ENCODE measurements around the gene CALHM2.

DNA sequence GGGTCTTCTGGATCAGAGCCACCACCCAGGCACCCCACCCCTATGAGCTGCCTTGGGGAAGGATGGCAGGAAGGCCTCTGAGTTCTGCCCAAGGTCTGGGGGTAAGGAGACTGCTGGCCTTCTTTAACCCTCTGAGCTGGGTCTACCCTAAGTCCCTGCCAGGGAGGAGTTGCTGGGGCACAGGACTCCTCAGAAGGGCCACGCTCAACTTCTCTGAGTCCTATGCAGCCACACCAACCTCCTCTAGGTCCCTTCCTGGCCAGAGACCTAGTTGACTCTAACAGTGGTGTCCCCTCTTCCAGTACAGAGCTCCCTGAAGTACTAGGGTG lies 38.8 kb upstream of the CALHM2 start:
- TF ChIP-seq RAD21 (conservative IDR thresholded peaks at IDR 0.05 in 1 of 2, IDR thresholded peaks at IDR 0.05 in 1 of 2) (no peak), CHD2 (IDR thresholded peaks at IDR 0.05; ENCODE audit: low read length, partially characterized antibody) (no peak), POLR2A (IDR thresholded peaks at IDR 0.05; ENCODE audit: low read length) (no peak), RNF2 (IDR thresholded peaks at IDR 0.05; ENCODE audit: borderline replicate concordance, low read depth) (no peak), MAZ (IDR thresholded peaks at IDR 0.05; ENCODE audit: borderline replicate concordance, low read depth, low read length) (no peak), JUNB (IDR thresholded peaks at IDR 0.05) (no peak)
- TF ChIP-seq, protein P1, sequence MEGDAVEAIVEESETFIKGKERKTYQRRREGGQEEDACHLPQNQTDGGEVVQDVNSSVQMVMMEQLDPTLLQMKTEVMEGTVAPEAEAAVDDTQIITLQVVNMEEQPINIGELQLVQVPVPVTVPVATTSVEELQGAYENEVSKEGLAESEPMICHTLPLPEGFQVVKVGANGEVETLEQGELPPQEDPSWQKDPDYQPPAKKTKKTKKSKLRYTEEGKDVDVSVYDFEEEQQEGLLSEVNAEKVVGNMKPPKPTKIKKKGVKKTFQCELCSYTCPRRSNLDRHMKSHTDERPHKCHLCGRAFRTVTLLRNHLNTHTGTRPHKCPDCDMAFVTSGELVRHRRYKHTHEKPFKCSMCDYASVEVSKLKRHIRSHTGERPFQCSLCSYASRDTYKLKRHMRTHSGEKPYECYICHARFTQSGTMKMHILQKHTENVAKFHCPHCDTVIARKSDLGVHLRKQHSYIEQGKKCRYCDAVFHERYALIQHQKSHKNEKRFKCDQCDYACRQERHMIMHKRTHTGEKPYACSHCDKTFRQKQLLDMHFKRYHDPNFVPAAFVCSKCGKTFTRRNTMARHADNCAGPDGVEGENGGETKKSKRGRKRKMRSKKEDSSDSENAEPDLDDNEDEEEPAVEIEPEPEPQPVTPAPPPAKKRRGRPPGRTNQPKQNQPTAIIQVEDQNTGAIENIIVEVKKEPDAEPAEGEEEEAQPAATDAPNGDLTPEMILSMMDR (IDR thresholded peaks at IDR 0.05): no peak
- TF ChIP-seq, protein P2, sequence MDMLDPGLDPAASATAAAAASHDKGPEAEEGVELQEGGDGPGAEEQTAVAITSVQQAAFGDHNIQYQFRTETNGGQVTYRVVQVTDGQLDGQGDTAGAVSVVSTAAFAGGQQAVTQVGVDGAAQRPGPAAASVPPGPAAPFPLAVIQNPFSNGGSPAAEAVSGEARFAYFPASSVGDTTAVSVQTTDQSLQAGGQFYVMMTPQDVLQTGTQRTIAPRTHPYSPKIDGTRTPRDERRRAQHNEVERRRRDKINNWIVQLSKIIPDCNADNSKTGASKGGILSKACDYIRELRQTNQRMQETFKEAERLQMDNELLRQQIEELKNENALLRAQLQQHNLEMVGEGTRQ (IDR thresholded peaks at IDR 0.05): no peak
- TF ChIP-seq, protein P3, sequence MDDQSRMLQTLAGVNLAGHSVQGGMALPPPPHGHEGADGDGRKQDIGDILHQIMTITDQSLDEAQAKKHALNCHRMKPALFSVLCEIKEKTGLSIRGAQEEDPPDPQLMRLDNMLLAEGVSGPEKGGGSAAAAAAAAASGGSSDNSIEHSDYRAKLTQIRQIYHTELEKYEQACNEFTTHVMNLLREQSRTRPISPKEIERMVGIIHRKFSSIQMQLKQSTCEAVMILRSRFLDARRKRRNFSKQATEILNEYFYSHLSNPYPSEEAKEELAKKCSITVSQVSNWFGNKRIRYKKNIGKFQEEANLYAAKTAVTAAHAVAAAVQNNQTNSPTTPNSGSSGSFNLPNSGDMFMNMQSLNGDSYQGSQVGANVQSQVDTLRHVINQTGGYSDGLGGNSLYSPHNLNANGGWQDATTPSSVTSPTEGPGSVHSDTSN (IDR thresholded peaks at IDR 0.05): no peak
- TF ChIP-seq, protein P4, sequence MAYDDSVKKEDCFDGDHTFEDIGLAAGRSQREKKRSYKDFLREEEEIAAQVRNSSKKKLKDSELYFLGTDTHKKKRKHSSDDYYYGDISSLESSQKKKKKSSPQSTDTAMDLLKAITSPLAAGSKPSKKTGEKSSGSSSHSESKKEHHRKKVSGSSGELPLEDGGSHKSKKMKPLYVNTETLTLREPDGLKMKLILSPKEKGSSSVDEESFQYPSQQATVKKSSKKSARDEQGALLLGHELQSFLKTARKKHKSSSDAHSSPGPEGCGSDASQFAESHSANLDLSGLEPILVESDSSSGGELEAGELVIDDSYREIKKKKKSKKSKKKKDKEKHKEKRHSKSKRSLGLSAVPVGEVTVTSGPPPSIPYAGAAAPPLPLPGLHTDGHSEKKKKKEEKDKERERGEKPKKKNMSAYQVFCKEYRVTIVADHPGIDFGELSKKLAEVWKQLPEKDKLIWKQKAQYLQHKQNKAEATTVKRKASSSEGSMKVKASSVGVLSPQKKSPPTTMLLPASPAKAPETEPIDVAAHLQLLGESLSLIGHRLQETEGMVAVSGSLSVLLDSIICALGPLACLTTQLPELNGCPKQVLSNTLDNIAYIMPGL (CRISPR knock-in tag; IDR thresholded peaks at IDR 0.05; ENCODE audit: borderline replicate concordance): no peak
